NAMALWA (cell line): ENCODE measurements around the gene GPATCH1.
"Not testable (repeated sequence)": the region's sequence is repeated elsewhere in the genome, so short reads cannot be mapped to it uniquely, and the experiment has no call there.

Experiments used
- DNase-seq: peaks from one replicate; pipeline ENCODE4 v3.0.0-alpha.2; 2015; ENCODE audit warnings: low spot score

Gene GPATCH1

DNA sequence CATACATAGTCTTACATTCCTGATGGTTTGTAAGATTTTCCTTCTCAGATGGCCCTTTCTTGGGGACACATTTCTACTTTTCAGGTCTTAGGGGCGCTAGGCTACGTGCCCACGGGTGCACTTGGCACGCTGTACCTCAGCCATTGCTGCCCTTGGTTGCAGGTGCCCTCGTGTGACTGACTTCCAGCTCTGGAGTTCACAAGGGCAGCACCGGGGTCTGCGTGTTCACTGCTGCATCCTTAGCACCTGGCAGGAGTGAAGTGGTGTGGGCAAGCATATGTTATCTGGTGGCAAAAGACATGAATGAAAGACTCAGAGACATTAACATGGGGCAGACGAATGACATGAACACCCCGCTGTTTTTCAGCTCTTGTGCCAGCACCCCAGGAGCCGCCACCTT, 37.7 kb downstream of the GPATCH1 start:
- no peak for DNase-seq

DNA sequence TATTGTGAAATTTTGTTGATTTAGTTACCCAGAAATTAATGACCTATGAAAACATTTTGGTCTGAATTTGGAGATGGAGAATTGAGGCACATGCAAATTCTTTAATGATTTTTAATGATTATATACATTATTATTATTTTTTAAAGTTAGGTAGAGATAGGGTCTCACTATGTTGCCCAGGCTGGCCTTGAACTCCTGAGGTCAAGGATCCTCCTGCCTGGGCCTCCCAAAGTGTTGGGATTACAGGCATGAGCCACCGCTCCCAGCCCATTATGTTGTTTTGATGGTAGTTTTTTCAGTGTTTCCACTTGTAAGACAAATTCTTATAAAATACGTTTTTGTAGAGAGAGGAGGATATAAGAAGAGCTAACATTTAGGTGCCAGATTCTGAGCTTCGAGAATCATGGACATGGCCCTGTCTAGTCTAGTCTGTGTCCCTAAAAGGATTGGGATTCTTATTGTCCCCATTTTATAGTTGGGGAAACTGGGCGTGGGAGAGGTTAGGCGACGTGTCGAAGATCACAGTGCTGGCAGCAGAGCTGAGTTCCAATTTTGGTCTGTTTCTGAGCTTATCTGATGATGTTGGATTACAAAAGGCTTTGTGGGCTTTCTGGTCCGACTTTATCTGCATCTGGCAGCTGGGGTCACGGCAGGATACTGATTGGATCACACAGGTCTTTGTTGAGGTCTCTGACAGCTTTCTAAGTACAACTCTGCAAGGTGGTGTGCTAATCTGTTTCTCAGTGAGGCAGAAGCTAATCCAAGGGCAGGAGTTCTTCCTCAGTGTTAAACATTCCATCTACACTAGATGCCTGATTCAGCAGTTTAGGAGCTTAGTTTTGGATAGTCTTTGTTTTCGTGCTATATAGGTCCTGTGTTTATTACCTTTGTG, 43.5 kb downstream of the GPATCH1 start:
- no peak for DNase-seq

- DNase-seq = peak; percentile 74
These were observed 45.0 kb downstream of the GPATCH1 start for GRCh38 chr19:33125929-33126388.

- DNase-seq = not testable (repeated sequence)
These were observed 45.7 kb downstream of the GPATCH1 start for GRCh38 chr19:33126712-33127111.

- DNase-seq = no peak
These were observed 48.9 kb downstream of the GPATCH1 start for GRCh38 chr19:33129901-33130300.

GRCh38 chr19:33130433-33130832, 49.5 kb downstream of the GPATCH1 start:
- DNase-seq = no peak

- no peak for DNase-seq
These were observed 51.0 kb downstream of the GPATCH1 start, which contains the start of gene WDR88 for GRCh38 chr19:33132021-33132420. Gene WDR88 (plus strand): TSS chr19:33132114. CDS start chr19:33132170, 56 bp downstream.

DNA sequence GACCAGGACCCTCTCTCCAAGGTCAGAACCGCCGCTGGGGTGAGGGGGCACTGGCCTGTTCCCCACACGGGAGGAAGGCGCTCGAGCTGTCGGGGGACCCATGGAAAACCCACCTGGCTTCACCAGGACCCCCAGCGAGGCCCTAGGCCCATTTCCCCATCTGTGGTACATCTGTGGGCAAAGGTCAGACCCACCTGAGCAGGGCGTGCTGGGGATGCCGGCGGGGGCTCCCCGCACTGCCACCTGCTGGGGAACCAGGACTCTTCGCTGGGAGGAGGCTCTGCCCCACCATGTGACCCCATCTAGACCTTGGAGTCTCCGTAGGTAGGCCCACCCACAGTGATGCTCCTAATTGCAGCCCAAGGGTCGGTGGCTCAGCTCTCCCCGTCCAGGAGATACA, 51.4 kb downstream of the GPATCH1 start:
- no peak for DNase-seq

GRCh38 chr19:33133438-33134031, 52.6 kb downstream of the GPATCH1 start:
- no peak for DNase-seq

DNA sequence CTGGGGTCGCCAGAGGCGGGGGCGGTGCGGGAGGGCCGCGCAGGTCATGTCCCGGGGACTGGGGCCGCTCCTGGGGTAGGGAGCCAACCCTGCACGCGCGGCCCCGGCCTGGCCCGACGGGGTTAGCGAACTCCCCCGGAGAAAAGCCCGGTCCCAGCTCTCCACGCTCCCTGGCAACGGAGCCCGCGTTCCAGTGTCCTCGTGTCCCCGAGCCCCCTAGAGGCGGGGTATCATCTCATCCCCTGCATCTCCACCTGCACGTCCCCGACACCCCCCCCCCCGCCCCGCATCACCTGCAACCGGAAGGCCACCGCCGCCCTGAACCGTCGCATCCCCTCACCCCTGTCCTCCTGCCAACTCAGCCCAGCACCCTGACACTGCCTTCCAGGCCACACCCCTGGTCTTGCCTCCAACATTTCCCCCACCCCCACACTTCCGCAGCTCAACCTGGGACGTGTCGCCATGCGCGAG, 53.6 kb downstream of the GPATCH1 start:
- DNase-seq = no peak

GRCh38 chr19:33139165-33139564, 58.2 kb downstream of the GPATCH1 start:
- DNase-seq = no peak

- DNase-seq = peak; percentile 75
These were observed 63.0 kb downstream of the GPATCH1 start for GRCh38 chr19:33143897-33144405.

GRCh38 chr19:33146209-33146608, 65.2 kb downstream of the GPATCH1 start:
- no peak for DNase-seq

DNA sequence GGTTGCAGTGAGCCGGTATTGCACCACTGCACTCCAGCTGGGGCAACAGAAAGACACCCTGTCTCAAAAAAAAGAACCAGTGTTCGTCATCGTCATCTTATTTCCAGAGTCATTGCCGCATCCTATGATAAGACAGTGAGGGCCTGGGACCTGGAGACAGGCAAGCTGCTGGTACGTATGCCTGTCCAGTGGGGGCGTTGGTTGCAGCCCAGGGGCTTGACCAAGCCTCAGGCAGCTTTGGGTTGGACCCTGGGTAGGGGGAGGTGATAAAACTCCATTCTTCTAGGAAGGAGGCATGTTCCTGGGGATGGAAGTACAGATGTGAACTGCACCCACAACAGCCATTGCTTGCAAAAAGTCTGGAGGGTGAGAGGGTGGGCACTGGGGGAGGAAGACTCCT, 66.6 kb downstream of the GPATCH1 start:
- no peak for DNase-seq

GRCh38 chr19:33150852-33151518, 70.0 kb downstream of the GPATCH1 start:
- DNase-seq = no peak

DNA sequence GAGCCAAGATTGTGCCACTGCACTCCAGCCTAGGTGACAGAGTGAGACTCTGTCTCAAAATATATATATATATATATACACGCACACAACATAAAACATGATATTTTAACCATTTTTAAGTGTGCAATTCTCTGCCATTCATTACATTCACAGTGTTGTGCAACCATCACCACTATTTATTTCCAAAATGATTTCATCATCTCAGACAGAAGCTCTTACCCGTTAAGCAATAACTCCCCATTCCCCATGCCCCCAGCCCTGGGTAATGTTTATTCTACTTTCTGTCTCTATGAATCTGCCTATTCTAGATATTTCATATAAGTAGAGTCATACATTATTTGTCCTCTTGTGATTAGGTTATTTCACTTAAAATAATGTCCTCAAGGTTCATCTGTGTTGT, 71.2 kb downstream of the GPATCH1 start:
- DNase-seq = no peak

GRCh38 chr19:33152625-33153024, 71.6 kb downstream of the GPATCH1 start:
- DNase-seq = not testable (repeated sequence)

GRCh38 chr19:33154313-33154712, 73.3 kb downstream of the GPATCH1 start:
- not testable (repeated sequence) for DNase-seq

GRCh38 chr19:33156334-33156733, 75.4 kb downstream of the GPATCH1 start:
- no peak for DNase-seq

DNA sequence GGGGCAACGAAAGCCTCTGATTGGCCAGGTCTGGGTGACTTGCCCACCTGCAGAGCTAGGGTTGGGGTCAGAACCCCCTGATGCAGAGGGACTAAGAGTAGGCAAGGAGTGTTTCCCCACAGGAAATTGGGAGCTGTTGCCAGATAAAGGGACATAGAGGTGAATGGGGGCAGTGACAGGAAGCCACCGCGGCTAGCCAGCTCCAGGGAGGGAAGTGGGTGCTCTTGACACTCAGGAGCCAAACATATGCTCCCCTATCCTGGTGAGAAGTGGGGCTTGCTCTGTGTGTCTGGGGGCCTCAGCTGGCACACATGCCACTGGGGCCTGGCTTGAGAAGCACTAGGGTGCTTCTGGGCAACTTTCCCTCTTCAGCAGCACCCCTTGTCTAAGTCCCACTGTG, 76.9 kb downstream of the GPATCH1 start:
- no peak for DNase-seq

DNA sequence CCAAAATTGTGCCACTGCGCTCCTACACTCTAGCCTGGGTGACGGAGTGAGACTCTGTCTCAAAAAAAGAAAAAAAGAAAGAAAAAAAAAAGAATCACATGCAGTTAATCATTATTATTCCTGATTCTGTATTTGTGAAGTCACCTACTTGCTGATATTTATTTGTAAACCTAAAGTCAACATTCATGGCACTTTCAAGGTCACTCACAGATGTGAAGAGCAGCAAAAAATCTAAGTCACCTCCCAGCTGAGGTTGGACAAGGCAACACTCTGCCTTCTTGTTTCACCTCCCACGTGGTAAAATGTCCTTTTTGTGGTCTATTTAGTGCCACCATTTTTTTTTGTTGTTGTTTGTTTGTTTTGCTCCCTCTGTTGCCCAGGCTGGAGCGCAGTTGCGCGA, 77.4 kb downstream of the GPATCH1 start:
- no peak for DNase-seq

DNA sequence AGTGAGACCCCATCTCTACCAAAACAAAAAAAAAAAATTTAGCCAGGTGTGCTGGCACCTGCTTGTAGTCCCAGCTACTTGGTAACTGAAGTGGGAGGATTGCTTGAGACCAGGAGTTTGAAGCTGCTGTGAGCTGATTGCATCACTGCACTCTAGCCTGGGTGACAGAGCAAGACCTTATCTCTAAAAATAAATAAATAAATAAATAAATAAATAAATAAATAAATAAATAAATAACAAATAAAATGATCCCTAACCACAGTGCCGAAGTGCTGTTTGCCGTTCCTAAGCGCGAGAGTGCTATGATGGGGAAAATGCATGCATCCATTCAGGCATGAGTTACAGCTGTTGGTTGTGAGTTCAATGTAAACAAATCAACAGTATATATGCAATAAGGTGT, 78.2 kb downstream of the GPATCH1 start:
- DNase-seq = no peak
